NCI-H2029 (cell line): Measurements from ENCODE around the gene CFAP119.
"Not testable (repeated sequence)": the region's sequence is repeated elsewhere in the genome, so short reads cannot be mapped to it uniquely, and the experiment has no call there.

Source experiments
- DNase-seq: peaks from one replicate; lab custom pipeline; 2025; lab: John Stamatoyannopoulos, UW

The CFAP119 gene

DNA sequence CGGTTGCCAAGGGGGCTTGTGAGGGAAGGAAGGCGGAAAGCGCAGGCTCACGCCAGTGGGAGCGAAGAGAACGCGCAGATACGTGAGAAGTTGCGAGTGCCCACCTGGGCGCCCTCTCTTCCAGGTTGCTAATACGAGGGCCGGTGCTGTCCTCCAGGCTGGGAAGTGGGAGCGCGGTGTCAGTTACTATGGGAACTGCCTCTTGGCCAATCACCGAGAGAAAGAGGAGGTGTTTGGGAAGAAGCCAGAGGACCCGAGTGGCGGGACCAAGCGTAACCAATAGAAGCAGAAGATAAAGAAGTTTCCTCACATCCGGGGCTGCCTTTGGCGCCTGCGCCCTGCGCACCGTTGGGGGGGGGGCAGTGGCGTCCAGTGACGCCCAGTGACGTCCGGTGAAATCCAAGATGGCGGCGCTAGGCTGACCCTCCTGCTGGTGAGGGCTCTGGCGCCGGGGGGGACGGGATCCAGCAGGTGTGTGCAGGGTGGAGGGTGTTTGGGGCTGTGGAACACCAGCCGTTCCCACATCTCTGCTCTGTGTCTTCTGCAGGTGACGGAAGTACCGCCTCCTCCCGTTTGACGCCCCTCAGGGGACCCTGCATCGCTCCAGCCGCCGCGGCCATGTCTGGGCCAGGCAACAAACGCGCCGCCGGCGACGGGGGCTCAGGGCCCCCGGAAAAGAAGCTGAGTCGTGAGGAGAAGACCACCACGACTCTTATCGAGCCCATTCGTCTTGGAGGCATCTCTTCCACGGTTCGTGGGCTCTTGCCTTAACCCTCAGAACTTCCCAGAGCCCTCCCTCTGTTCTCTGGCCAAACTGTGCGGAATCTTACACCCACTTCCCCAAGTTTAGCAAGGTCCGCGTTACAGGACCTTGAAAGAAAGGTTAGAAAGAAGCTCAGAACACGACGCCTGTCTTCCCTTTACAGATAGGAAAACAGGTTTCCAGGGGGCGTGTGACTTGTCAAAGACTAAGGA, at the start of gene CFAP119, which contains the start of gene RNF40:
CFAP119 (minus strand) TSS at position 135 of the 975 bp plus-strand sequence. CDS start 314 bp downstream, outside the sequence.
RNF40 (plus strand) TSS at position 395 of the 975 bp plus-strand sequence; CDS start at position 619, 224 bp downstream.
- peak; percentile 96 for DNase-seq

DNA sequence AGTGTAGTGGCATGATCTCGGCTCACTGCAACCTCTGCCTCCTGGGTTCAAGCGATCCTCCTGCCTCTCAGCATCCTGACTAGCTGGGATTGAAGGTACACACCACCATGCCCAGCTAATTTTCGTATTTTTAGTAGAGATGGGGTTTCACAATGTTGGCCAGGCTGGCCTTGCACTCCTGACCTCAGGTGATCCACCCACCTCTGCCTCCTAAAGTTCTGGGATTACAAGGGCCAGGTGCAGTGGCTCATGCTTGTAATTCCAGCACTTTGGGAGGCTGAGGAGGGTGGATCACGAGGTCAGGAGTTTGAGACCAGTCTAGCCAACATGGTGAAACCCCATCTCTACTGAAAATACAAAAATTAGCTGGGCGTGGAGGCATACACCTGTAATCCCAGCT, 47.8 kb upstream of the CFAP119 start:
- not testable (repeated sequence) for DNase-seq

DNA sequence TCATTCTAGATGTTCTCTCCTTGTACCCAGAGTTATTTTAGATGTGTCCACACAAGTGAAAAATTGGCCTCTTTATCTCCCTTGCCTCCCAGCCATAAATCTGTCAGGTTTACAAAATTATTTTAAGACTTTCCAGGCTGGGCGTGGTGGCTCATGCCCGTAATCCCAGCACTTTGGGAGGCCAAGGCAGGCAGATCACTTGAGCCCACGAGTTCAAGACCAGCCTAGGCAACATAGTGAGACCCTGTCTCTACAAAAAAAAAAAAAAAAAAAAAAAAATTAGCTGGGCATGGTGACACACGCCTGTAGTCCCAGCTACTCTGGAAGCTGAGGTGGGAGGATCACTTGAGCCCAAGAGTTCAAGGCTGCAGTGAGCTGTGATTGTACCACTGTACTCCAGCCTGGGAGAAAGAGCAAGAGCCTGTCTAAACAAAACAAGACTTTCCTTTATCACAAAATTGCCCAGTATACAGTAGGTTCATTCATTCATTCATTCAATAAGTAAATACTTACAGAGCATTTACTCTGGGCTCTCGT, 47.1 kb upstream of the CFAP119 start:
- DNase-seq = not testable (repeated sequence)

DNA sequence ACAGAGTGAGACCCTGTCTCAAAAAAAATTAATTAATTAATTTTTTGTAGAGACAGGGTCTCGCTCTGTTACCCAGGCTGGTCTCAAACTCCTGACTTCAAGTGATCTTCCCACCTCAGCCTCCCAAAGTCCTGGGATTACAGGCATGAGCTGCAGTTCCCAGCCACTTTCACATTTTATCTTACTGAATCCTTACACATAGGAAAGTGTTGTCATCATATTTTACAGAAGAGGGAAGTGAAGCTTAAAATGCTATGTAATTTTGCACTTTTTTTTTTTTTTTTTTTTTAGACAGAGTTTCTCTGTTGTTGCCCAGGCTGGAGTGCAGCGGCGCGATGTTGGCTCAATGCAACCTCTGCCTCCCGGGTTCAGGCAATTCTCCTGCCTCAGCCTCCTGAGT, 46.3 kb upstream of the CFAP119 start:
- no peak for DNase-seq

DNA sequence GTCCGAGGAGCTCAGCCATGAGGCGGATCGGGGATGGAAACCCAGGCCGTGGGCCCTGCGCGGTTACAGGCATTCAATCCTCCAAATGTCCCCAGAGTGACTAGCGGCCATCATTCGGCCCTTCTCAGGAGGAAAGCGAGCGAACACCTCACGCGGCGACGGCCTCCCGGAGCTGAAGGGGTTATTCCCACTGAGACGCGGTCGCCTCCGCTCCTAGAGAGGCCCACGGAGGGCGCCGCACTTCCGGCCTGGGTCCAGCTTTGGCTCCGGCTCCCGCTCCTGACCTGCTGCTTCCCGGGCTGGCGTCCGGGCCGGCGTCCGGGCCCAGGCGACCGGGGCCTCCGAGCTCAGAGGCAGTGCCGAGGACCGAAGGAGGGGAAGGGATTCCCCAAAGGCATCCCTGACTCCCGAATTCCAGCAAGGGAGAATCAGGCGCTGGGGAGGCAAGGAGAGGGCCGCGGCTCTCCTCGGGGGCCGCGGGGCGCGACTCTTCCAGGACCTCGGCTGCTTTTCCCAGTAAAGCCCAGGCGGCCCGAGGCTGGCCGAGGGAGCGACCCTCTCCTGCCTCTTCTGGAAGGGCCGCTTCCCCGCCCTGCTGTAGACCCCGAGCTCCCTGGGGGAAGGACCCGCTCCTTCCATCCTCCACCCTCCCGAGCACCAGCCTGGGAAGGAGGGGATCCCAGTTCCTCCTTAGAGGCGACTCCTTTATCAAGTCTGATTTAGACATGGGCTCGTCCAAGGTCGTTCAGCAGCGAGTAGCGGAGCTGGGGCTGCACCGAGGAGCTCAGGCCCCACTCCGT, 43.7 kb upstream of the CFAP119 start:
- peak; percentile 72 for DNase-seq

DNA sequence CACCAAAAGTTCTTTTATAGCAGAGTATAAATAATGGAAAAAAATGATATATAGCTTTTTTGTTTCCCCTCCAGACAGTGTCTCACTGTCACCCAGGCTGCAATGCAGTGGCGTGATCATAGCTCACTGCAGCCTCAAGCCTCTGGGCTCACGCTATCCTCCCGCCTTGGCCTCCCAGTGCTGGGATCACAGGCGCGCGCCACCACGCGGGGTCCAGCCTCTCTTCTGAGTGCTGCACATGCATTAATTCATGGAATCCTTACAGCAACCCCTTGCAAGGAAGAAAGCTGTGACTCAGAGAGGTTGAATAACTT, 43.2 kb upstream of the CFAP119 start:
- DNase-seq = no peak

DNA sequence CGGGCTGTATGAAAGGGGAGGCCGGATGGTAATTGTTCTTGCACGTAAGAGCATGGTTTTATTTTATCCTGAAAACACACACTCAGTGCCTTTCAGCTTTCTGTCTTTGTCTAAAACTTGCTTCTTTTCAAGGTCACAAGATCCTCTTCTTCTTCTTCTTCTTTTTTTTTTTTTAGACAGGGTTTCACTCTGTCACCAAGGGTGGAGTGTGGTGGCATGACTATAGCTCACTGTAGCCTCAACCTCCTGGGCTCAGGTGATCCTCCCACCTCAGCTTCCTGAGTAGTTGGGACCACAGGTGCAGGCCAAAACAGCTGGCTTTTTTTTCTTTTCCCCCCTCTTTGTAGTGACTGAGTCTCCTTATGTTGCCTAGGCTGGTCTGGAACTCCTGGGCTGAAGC, 41.1 kb upstream of the CFAP119 start:
- DNase-seq = no peak

DNA sequence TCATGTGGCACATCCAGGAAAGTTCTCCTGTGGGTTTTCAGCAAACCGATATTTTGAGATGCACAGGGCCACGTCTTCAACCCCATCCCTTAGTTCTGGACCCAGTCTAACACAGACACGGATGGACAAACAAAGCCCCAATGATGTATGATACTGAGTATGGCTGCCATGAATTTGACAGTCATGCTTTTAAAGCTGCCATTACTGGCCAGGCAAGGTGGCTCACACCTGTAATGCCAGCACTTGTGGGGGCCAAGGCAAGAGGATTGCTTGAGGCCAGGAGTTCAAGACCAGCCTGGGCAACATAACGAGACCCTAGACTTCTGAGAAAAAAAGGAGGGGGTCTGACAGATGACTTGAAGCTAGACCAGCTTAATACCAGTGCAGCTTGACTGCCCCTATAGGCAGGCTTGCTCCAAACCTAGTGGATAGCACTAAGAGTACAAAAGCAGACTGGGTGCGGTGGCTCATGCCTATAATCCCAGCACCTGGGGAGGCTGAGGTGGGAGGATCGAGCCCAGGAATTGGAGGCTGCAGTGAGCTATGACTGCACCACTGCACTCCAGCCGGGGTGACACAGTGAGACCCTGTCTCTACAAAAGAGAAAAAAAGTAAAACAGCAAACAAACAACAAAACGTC, 35.9 kb upstream of the CFAP119 start:
- no peak for DNase-seq

DNA sequence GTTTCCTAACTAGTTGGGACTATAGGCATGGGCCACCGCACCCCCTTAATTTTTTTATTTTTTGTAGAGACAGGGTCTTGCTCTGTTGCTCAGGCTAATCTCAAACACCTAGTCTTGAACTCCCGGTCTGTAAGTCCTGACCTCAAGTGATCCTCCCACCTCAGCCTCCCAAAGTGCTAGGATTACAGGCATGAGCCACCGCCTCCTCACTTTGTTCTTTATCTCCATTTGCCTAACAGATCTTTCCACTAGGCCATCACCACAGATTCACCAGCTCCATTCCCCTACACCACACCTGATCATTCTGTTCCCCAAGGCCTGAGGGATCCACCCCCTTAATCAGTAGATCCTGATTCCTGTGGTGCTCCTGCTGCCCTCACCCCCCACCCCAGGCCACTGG, 32.8 kb upstream of the CFAP119 start:
- DNase-seq = no peak

DNA sequence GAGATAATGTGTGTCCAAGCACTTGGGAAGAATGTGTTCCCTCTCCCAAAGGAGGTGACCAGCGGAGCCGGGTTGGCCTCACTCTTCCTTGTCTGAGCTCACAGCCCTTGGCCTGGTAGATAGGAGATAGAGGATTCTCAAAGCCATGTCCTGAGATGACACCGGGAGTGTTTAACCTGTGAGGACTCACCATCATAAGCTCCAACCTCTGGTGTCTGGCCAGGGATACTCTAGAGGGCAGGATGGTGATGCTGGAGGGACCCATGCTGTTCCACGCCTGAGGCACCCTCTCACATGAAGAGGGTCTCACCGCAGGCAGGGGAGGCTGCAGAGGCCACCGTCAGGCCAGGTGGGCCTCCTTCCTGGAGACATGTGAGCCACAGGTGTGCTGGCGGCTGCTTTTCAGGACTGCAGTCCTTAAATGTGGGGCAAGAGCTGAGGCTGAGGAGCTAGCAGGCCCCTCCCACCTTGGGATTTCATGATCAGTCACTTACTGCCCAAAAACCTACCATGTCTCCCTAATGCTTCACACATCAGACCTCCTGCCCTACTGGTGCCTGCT, 31.7 kb upstream of the CFAP119 start:
- no peak for DNase-seq

DNA sequence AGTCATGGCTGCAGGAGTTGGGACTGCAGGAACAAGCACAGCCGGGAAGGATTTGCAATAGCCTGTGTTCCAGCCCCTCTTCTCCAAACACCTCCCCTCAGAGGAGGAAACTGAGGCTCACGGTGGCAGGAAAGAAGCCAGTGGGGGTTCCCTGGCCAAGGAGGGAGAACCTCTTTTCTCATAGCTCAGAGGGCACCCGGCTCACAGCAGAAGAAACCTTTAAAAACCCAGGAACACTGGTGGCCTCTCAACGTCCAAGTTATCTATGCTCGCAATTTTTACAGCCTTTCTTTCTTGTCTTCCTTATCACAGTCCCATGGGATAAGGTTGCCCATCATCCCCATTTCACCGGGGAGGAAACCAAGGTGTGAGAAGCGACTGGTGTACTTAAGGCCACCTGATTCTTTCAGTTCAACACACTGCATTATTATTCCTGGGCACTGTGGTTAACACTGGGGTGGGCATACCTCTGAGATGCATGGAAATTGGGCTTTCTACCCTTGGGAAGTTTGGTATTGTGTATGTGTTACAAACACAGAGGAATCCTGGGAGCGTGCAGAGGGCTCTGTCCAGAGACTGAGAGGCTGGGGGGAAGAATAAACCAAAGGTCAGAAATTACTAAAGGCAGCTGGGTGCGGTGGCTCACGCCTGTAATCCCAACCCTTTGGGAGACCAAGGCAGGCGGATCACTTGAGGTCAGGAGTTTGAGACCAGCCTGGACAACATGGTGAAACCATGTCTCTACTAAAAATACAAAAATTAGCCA, 25.9 kb upstream of the CFAP119 start:
- no peak for DNase-seq

DNA sequence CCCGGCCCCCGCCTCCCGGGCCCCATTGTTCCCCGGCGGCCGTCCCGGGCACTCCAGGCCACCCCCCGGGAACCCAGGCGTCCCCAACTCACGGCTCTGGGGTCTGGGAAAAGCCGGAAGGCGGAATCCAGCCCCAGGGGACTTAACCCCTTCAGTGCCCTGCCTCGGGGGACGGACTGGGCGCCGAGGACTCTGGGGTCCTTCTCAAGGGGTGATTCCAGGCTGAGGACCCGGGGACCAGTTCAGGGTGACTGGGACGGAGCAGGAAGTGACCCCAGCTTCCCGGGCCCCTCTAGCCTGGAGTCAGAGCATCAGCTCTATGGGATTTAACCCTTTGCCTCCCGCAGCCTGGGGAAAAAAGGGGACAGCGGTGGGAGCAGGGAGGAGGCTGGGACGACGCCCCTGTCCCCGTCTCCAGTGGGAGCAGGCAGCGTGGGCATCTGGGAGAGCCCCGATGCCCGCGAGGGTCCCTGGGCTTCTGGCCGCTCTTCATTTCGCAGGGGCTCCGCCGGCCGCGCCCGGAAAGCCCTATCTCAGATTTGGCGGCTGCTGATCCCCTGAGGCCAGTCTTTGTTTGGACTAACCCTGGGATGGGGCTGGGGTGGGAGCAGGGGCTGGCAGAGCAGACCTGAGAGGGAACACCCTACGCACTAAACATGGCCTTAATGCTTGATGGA, 25.2 kb upstream of the CFAP119 start, which contains the start of gene ZNF629:
ZNF629 (minus strand) TSS at position 270 of the 677 bp plus-strand sequence. CDS start 2,723 bp downstream, outside the sequence.
- DNase-seq = no peak

DNA sequence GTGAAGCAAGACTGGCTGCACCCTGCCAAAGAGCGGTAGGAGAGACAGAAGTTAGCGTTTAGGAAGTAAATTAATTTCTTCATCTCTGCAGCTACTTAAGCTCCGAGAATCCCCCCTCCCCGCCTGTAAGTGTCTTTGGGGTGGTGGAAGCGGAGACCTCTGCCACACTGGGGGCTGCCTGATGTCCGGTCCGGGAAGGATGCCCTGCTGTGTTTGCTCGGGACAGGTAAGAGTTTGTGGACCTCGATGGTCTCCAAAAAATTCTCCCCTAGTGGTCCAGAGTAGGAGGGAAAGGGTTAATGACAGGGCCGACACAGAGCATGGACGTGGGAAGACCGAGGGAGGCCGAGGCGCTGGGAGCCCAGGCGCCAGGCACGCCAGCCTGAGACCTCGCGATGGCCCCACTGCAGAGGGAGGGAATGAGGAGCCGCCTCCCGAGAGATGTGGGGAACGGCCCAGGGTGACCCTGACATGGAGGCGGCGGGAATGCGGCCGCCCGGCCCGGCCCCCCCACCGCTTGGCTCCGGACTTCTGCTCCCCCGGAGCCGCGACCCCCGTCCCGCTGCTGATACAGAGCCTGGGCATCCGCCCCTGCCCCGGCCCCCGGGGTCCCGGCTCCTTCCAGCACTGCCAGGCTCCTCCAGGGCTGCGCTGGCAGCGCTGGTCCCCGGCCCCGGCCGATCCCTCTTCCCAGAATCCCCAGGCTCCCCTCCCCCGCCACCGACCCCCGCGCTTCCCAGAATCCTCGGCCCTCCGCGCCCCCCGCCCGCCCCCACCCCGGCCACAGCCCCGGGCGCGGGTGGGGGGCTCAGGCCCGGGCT, 24.5 kb upstream of the CFAP119 start:
- no peak for DNase-seq

DNA sequence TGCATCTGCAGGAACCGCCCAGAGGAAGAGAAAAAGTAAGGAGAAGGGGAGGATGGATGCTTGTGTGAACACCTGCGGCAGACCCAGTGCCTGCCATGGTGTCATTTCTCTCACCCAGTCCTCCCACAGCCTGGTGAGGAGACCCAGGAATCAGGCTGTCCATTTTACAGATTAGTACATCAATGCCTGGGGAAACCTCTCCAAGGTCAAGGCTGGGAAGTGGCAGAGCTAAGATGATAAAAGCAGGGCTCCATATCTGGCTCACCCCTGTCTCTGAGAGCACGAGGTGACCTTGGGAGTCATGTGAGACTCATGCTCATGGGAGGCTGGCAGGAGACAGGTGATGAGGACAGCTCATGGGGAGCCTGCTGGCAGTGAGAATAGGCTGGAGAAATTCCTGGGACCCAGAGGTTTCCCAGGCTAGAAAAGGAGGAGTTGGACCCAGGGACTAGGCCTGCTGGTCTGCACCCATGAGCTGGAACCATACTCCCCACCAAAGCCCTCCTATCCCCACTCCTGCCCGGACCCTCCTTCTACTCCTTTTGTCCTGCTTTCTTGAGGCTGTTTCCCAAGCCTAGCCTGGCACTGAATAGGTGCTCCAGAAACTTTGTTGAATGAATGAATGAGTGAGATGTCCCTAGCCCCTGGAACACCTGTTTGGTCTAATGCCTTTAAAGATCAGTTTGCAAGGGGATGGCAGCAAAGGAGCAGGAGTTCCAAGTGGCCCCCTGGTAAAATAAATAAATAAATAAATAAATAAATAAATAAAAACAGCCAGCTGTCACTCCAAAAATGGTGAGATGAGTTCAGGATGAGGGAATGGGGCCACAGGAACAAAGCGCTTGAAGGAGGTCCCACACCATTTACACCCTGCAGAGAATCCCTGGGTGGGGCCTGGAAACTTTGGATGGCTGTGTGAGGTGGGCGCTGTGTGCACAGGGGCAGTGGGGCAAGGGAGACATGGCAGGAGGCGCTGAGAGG, 23.6 kb upstream of the CFAP119 start:
- no peak for DNase-seq

DNA sequence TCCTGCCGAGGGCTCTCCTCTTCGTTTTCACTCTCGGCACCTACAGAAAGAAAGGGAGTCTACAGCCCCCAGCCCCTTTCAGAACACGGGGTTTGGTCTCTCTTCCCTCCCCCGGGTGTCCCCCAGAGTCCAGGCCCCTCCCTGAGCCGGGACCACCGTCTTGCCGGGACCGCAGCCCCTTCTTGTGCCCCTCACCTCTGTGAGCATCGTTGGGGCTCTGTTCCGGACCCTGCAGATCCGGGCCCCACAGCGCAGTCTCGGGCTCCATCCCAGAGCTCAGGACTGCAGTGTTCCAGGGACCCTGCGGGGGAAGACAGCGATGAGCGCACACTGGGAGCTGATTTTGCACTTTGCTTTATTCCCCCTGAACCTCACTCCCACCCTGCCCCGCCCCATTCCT, 22.4 kb upstream of the CFAP119 start:
- DNase-seq = no peak

DNA sequence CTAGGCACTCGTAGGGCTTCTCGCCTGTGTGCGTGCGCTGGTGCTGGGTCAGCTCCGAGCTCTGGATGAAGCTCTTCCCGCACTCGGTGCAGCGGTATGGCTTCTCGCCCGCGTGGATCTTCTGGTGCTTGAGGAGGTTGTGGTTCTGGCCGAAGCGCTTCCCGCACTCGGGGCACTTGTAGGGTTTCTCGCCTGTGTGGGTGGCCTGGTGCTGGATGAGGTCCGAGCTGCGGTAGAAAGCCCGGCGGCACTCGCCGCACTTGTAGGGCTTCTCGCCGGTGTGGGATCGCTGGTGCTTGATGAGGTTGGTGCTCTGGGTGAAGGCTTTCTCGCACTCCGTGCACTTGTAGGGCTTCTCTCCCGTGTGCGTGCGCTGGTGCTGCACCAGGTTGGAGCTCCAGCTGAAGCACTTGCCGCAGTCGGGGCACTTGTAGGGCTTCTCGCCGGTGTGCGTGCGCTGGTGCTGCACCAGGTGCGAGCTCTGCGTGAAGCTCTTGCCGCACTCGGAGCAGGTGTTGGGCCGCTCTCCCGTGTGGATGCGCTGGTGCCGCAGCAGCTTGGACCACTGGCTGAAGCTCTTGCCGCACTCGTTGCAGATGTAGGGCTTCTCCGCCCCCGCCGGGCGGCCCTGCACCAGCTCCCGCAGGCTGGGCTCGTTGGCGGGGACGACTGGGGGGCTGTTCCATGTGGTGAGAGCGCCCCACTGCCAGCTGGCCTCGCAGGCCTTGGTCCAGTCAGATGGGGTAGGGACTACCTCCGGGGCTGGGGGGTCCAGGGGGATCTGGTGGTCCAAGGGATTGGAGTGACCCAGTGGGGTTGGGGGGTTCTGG, 21.6 kb upstream of the CFAP119 start:
- no peak for DNase-seq
